K562 (cell line): ENCODE results near the gene NEUROD2. TPM values are rescaled to one million over a fixed set of nuclear protein-coding genes. Genes with fewer than 3 reads are reported as not detected.

Source experiments
- AFF1 ChIP-seq, 2 experiments: fragments of 450-650 bp; IDR thresholded peaks; 2 replicates each; pipeline ENCODE4 v1.6.1; 2018; ENCODE audit warnings: mild to moderate bottlenecking in 2 of 2, low read depth in 1 of 2; ENCODE audit not compliant: partially characterized antibody in 2 of 2
- BRF1 ChIP-seq: IDR thresholded peaks from 3 replicates; pipeline ENCODE4 v1.6.1; 2011; ENCODE audit warnings: borderline replicate concordance, mild to moderate bottlenecking; ENCODE audit not compliant: insufficient read length; ENCODE audit errors: extremely low read depth
- CREM ChIP-seq: IDR thresholded peaks from 2 replicates; pipeline ENCODE4 v1.6.1; 2014; ENCODE audit warnings: antibody characterized with exemption, low read depth
- CUX1 ChIP-seq: fragments of 200-800 bp; sonication (Bioruptor generic); IDR thresholded peaks from 2 replicates; pipeline ENCODE4 v1.6.1; 2016; ENCODE audit warnings: missing genetic modification characterization, missing compliant biosample characterization
- HNRNPK ChIP-seq: fragments of 200-400 bp; formaldehyde crosslinking; IDR thresholded peaks from one replicate; pipeline ENCODE4 v1.6.1; 2018; ENCODE audit warnings: mild to moderate bottlenecking, low read depth, low read length; ENCODE audit not compliant: poor library complexity, severe bottlenecking
- ID3 ChIP-seq, 2 experiments: fragments of 250-450 bp in 1 of 2; fragments of 450-650 bp in 1 of 2; sonication (Bioruptor Pico) in 1 of 2; IDR thresholded peaks; 2 replicates each; pipeline versions ENCODE4 v1.6.1 to v1.8.0; 2016 to 2021; ENCODE audit warnings: mild to moderate bottlenecking in 2 of 2, moderate library complexity in 2 of 2, missing compliant biosample characterization in 1 of 2, missing genetic modification characterization in 1 of 2
- KDM1A ChIP-seq, 2 experiments: fragments of 450-650 bp; IDR thresholded peaks; 2 replicates each; pipeline ENCODE4 v1.6.1; 2016; ENCODE audit warnings: mild to moderate bottlenecking in 2 of 2
- MCM5 ChIP-seq: fragments of 450-650 bp; IDR thresholded peaks from 2 replicates; pipeline ENCODE4 v1.6.1; 2016; ENCODE audit warnings: low read depth
- MECOM ChIP-seq: fragments of 250-450 bp; sonication (Bioruptor Pico); IDR thresholded peaks from 2 replicates; pipeline ENCODE4 v1.8.0; 2022; ENCODE audit warnings: inconsistent platforms
- MTA2 ChIP-seq: fragments of 450-650 bp; IDR thresholded peaks from 2 replicates; pipeline ENCODE4 v1.6.1; 2016; ENCODE audit warnings: low read depth
- RBFOX2 ChIP-seq: fragments of 200-400 bp; formaldehyde crosslinking; IDR thresholded peaks from 2 replicates; pipeline ENCODE4 v1.6.1; 2017; ENCODE audit warnings: low read depth, mild to moderate bottlenecking, low read length, moderate library complexity
- STAT6 ChIP-seq: sonication (generic); formaldehyde crosslinking; IDR thresholded peaks from 2 replicates; pipeline ENCODE4 v1.8.1; 2023; ENCODE audit warnings: mild to moderate bottlenecking, missing genetic modification reagents
- ZC3H11A ChIP-seq: IDR thresholded peaks from 2 replicates; pipeline ENCODE4 v1.6.1; 2012; ENCODE audit warnings: low read depth, low read length, improper control_type of control experiment
- ZFP30 ChIP-seq: fragments of 250-450 bp; sonication (Bioruptor Pico); IDR thresholded peaks from 2 replicates; pipeline ENCODE4 v1.8.0; 2022; ENCODE audit warnings: moderate library complexity, mild to moderate bottlenecking, inconsistent platforms, borderline replicate concordance
- ZNF133 ChIP-seq: fragments of 250-450 bp; sonication (Bioruptor Pico); IDR thresholded peaks from 2 replicates; pipeline ENCODE4 v1.4.0; 2020; ENCODE audit warnings: mild to moderate bottlenecking
- ZNF75A ChIP-seq: fragments of 450-650 bp; formaldehyde crosslinking; IDR thresholded peaks from 2 replicates; pipeline ENCODE4 v1.4.0; 2020; ENCODE audit warnings: mild to moderate bottlenecking
- polyA plus RNA-seq, 8 experiments: library from polyadenylated mRNA; depleted of rRNA in 4 of 8; stranded (reverse) in 5 of 8; unstranded in 3 of 8; fragments of >200 nt; fragmentation: Nextera tagmentation in 2 of 8; fragmentation: Illumina TruSeq in 1 of 8; extraction: Ambion mirVana in 2 of 8; extraction: Trizol in 1 of 8; gene quantifications; 2 replicates each; pipeline versions ENCODE4 v1.2.1 to v1.2.3, GENCODE V29; 2011 to 2014; ENCODE audit warnings: inconsistent platforms in 1 of 8, missing spikeins in 1 of 8
- total RNA-seq, 7 experiments: library from RNA; depleted of rRNA in 6 of 7; stranded (reverse); fragments of >200 nt in 6 of 7; fragmentation: Illumina TruSeq in 2 of 7; extraction: Trizol in 2 of 7; gene quantifications; 2 replicates each; pipeline versions ENCODE4 v1.2.1 to v1.2.3, GENCODE V29; 2011 to 2021; ENCODE audit warnings: low replicate concordance in 1 of 7

Gene NEUROD2
- total and polyA plus RNA-seq, 9 of the 15 experiments (the other 6 are each of a cell fraction or from before 2014, with no cell fraction given), result not detected

GRCh38 chr17:39650121-39650579 is 42.4 kb upstream of the NEUROD2 start (continued):
- TF ChIP-seq BRF1 (no peak), HNRNPK (no peak), ZFP30 (CRISPR knock-in tag) (no peak), CREM (peak; percentile 78), MECOM (CRISPR knock-in tag) (peak; percentile 76; the same call in 1 of the 2 replicates), RBFOX2 (peak; percentile 39; the same call in 1 of the 2 replicates), ZNF133 (no peak), MTA2 (no peak), KDM1A (IDR thresholded peaks at IDR 0.05) (peak; percentile 21 to 43; a peak in 3 of 4 replicates), ID3 (CRISPR knock-in tag; IDR thresholded peaks at IDR 0.05) (no peak), ID3 (tag; IDR thresholded peaks at IDR 0.05) (peak; percentile 44; the same call in 1 of the 2 replicates), STAT6 (no peak), CUX1 (CRISPR knock-in tag) (no peak), ZC3H11A (no peak), ZNF75A (CRISPR knock-in tag) (no peak), MCM5 (no peak), AFF1 (IDR thresholded peaks at IDR 0.05; ENCODE audit: low read depth in 1 of 2, partially characterized antibody in 2 of 2) (peak in 1 of 2 experiments; percentile 84)
